MM.1S (cell line): Measurements from ENCODE around the gene TMEM143.

Experiments
- DNase-seq: peaks from one replicate; pipeline ENCODE4 v3.0.0-alpha.2; 2015
- H2AFZ ChIP-seq: fragments of 300-600 bp; sonication (generic); 2 replicates; pipeline ENCODE4 v1.6.0; 2016; ENCODE audit warnings: antibody characterized with exemption, low read length
- H3F3A ChIP-seq: fragments of 300-600 bp; sonication (generic); 2 replicates; pipeline ENCODE4 v1.6.1; 2016; ENCODE audit warnings: mild to moderate bottlenecking, antibody characterized with exemption, low read length, moderate library complexity, mixed read lengths; ENCODE audit not compliant: insufficient read depth
- H3K27ac ChIP-seq: fragments of 300-600 bp; sonication (generic); 2 replicates; pipeline ENCODE4 v1.5.1; 2016; ENCODE audit warnings: mild to moderate bottlenecking, low read length
- H3K27me3 ChIP-seq: fragments of 300-600 bp; sonication (generic); replicated peaks from 2 replicates; pipeline ENCODE4 v1.6.0; 2016; ENCODE audit warnings: low read length; ENCODE audit not compliant: insufficient read depth
- H3K36me3 ChIP-seq: fragments of 300-600 bp; sonication (generic); replicated peaks from 2 replicates; pipeline ENCODE4 v1.6.1; 2016; ENCODE audit warnings: mild to moderate bottlenecking, low read length, mixed read lengths; ENCODE audit not compliant: insufficient read depth
- H3K4me1 ChIP-seq: fragments of 300-600 bp; sonication (generic); 2 replicates; pipeline ENCODE4 v1.6.1; 2016; ENCODE audit warnings: low read length, mixed read lengths
- H3K4me2 ChIP-seq: fragments of 300-600 bp; sonication (generic); 2 replicates; pipeline ENCODE4 v1.6.0; 2016; ENCODE audit warnings: low read depth, low read length
- H3K4me3 ChIP-seq: fragments of 300-600 bp; sonication (generic); 2 replicates; pipeline ENCODE4 v1.5.1; 2016; ENCODE audit warnings: low read length, mixed read lengths
- H3K79me2 ChIP-seq: fragments of 300-600 bp; sonication (generic); 2 replicates; pipeline ENCODE4 v1.6.1; 2016; ENCODE audit warnings: mixed run types, low read length, mixed read lengths
- H3K9ac ChIP-seq: fragments of 300-600 bp; sonication (generic); 2 replicates; pipeline ENCODE4 v1.6.1; 2016; ENCODE audit warnings: low read length, mixed read lengths
- H3K9me2 ChIP-seq: fragments of 300-600 bp; sonication (generic); replicated peaks from 2 replicates; pipeline ENCODE4 v1.6.1; 2016; ENCODE audit warnings: mild to moderate bottlenecking, low read length, mixed read lengths; ENCODE audit not compliant: insufficient read depth
- H3K9me3 ChIP-seq: fragments of 300-600 bp; sonication (generic); replicated peaks from 2 replicates; pipeline ENCODE4 v1.6.1; 2016; ENCODE audit warnings: mild to moderate bottlenecking, low read length, mixed read lengths; ENCODE audit not compliant: insufficient read depth
- H4K20me1 ChIP-seq: fragments of 300-600 bp; sonication (generic); 2 replicates; pipeline ENCODE4 v1.6.1; 2016; ENCODE audit warnings: mild to moderate bottlenecking, low read length, moderate library complexity, mixed read lengths; ENCODE audit not compliant: insufficient read depth
- CTCF ChIP-seq: fragments of 300-600 bp; sonication (generic); IDR thresholded peaks from 2 replicates; pipeline ENCODE4 v1.5.1; 2016; ENCODE audit warnings: antibody characterized with exemption, low read length, mixed read lengths
- EZH2 ChIP-seq: fragments of 300-600 bp; sonication (generic); optimal IDR thresholded peaks from 2 replicates; pipeline ENCODE3; 2017; ENCODE audit warnings: low read depth, mild to moderate bottlenecking, antibody characterized with exemption, low read length, mixed read lengths
- EZH2phosphoT487 ChIP-seq: fragments of 300-600 bp; sonication (generic); IDR thresholded peaks from 2 replicates; pipeline ENCODE4 v1.6.1; 2018; ENCODE audit warnings: antibody characterized with exemption, low read length

The TMEM143 gene

DNA sequence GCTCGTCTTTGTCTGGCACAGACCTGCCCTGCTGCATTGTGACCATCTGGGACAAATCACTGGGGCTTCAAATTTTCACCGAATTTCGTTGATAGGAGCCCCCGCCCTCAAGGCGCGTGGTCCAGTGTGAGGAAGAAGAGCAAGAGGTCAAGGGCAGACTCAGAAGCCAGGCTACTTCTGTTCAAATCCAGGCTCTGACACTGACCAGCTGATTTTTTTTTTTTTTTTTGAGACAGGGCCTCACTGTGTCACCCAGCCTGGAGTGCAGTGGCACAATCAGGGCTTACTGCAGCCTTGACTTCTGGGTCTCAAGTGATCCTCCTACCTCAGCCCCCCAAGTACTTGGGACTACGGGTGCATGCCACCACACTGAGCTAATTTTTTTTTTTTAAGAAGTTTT, 7.6 kb upstream of the TMEM143 start:
- Histone ChIP-seq H3K9me2 (no peaks in the 10 kb centered on the region), H3K4me1 (no peaks in the 10 kb centered on the region), H3K4me3 (no peak overlapping the region), H2AFZ (no peak overlapping the region), H3K9ac (no peak overlapping the region), H3K9me3 (no peaks in the 10 kb centered on the region), H3K27me3 (no peaks in the 10 kb centered on the region), H4K20me1 (no peaks in the 10 kb centered on the region), H3K36me3 (no peaks in the 10 kb centered on the region), H3K27ac (no peak overlapping the region), H3K4me2 (no peak overlapping the region), H3F3A (0 out of 2 replicates have a peak, but pooled peaks cover 4% of the 10 kb centered on the region), H3K79me2 (no peaks in the 10 kb centered on the region)
- no peak for DNase-seq
- TF ChIP-seq CTCF (no peak), EZH2 (no peak), EZH2phosphoT487 (no peak)

- no peak overlapping the region for H3K4me3 ChIP-seq
- H3K4me1 ChIP-seq: no peaks in the 10 kb centered on the region
- H3F3A ChIP-seq: peaks cover 2% of the 10 kb centered on the region; the same call in 1 of the 2 replicates
- no peaks in the 10 kb centered on the region for H3K9me3 ChIP-seq
- no peak for TF ChIP-seq EZH2
- TF ChIP-seq EZH2phosphoT487: no peak
- TF ChIP-seq CTCF: no peak
- H3K27me3 ChIP-seq: no peaks in the 10 kb centered on the region
- no peaks in the 10 kb centered on the region for H3K79me2 ChIP-seq
- H3K9me2 ChIP-seq: no peaks in the 10 kb centered on the region
- no peak overlapping the region for H3K9ac ChIP-seq
- H2AFZ ChIP-seq: no peak overlapping the region
- no peak for DNase-seq
- H4K20me1 ChIP-seq: no peaks in the 10 kb centered on the region
- H3K36me3 ChIP-seq: no peaks in the 10 kb centered on the region
- H3K27ac ChIP-seq: no peak overlapping the region
- no peak overlapping the region for H3K4me2 ChIP-seq
Measured at GRCh38 chr19:48370955-48371354, 7.2 kb upstream of the TMEM143 start.

GRCh38 chr19:48368936-48369335, 5.2 kb upstream of the TMEM143 start:
- Histone ChIP-seq H3K79me2 (no peaks in the 10 kb centered on the region), H2AFZ (no peak overlapping the region), H3K4me3 (no peak overlapping the region), H3K9me2 (no peaks in the 10 kb centered on the region), H3K27me3 (no peaks in the 10 kb centered on the region), H3K4me2 (no peak overlapping the region), H3K27ac (no peak overlapping the region), H3K4me1 (peaks cover 8% of the 10 kb centered on the region), H3K9ac (no peak overlapping the region), H3K36me3 (no peaks in the 10 kb centered on the region), H3K9me3 (no peaks in the 10 kb centered on the region), H3F3A (peaks cover 6% of the 10 kb centered on the region; the same call in 1 of the 2 replicates), H4K20me1 (no peaks in the 10 kb centered on the region)
- TF ChIP-seq EZH2phosphoT487 (no peak), CTCF (no peak), EZH2 (no peak)
- DNase-seq: no peak
